GM19455 (cell line): ENCODE data around the gene STK24.
"Not testable (repeated sequence)": the region's sequence is repeated elsewhere in the genome, so short reads cannot be mapped to it uniquely, and the experiment has no call there.

Experiments
- ATAC-seq: cut with Tn5 transposase; IDR thresholded peaks from one replicate; pipeline ENCODE4 v1.9.1; 2021; ENCODE audit not compliant: unreplicated experiment

Gene STK24

DNA sequence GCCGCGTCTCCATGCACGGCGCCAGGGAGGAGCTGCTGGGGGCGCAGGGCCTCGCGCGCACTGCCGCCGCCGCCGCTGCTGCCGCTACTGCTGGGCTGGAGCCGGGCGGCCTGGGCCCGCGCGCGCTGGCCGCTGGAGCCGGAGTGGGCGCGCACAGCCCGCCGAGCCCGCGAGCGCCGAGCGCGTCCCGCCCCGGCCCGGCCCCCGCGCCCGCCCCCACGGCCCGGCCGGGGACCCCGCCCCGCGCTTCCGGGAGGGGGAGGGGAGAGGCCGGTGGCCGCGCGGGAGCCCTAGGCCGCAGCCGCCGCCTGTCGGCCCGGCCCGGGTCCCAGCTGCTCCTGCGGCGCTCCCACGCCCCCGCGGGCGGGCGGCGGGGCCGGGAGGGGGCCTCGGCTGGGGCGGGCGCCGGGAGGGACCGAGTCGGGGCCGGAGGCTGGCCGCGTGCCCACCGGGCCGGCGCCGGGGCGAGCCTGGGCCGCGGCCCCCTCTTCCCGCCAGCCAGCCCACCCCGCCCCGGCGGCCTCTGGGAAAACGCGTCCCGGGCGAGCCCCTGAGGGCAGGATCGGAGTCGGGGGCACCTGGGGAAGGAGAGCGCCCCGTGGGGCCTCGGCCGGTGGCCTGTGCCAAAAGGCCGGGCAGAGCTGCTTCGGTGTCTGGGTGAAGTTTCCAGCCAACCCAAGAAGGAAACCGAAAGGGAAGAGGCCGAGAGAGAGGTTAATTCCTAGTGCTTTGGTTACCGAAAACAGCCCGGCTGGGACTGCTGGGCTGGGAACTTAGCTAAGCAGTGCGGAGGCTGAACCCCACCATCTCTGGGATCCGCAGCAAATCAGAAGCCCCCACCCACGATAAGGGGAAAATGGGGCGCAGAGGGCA lies at the start of gene STK24:
Gene STK24, minus strand, starts transcription at position 145 of the 873 bp plus-strand sequence. CDS start 321 bp downstream, outside the sequence.
- ATAC-seq = peak; percentile 64

DNA sequence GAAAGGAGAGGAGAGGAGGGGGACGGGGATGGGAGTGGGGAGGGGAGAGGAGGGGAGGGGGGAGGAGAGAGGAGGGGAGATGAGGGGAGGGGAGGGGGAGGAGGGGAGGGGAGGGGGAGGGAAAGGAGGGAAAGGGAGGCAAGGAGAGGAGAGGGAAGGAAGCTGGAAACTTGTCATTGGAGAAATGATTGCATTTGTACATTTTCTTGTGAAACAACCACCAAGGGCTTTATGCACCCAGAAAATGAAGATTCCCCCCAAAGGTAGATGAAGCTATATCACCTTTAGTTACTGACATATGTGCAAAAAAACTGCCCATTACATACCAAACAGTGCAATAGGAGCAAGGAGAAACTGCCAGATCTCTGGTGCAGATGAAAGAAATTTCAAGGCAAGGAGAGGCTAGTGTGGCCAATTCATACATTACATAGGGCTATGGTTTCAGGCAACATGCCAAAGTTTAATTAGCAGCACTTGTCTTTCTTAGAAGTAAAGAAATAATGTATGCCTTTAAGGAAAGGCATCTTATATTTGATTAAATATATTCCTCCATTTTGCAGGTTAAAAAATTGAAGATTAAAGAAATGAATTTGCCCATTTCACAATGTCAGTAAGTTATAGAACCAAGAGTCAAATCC lies 49.5 kb upstream of the STK24 start:
- ATAC-seq = no peak

DNA sequence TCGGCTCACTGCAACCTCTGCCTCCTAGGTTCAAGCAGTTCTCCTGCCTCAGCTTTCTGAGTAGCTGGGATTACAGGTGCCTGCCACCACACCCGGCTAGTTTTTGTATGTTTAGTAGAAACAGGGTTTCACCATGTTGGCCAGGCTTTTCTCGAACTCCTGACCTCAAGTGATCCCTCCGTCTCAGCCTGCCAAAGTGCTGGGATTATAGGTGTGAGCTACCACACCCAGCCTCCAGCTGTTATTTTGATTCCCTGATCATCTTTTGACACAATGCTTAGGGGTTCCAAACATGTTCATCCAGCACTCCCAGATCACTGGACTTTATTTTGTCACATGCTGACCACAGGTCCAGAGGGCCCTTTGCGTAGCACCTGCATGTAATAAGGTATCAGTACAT lies 47.7 kb upstream of the STK24 start:
- ATAC-seq = not testable (repeated sequence)

DNA sequence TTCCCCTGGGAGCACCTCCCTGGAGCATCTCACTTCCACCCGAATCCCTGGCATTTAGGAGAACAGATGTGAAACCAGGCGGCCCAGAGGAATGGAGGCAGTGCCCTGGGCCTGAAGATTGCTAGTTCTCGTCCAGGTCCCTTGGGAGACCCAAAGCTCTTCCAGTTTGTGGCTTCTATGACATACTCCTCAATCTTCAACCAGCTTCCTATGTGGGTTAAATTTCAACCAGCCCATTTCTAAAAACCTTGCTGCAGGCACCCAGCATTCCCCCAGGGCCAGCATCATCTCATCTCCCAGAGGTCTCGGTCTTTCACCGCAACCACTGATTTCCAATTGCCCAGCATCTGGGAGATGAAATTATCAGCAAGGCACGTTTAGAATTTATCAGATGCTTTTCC lies 46.0 kb upstream of the STK24 start:
- no peak for ATAC-seq

DNA sequence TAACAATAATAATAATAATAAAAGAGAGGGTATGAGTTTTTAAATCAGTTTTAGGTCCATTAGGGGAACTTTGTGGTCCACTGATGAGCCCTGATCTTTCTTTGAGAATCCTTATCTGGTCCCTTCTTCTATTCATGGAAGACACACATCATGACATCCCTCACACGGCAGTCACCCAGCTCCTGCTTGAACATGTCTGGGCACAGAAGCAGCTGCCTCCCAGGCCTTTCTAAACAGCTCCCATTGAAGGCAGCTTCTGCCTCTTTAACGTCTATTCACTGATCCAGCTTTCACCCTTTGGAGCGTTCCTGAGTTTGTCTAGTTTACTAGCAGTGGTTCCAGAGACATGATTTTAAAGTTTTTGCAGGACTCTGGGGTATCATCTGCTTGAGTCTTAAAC lies 42.6 kb upstream of the STK24 start:
- no peak for ATAC-seq

DNA sequence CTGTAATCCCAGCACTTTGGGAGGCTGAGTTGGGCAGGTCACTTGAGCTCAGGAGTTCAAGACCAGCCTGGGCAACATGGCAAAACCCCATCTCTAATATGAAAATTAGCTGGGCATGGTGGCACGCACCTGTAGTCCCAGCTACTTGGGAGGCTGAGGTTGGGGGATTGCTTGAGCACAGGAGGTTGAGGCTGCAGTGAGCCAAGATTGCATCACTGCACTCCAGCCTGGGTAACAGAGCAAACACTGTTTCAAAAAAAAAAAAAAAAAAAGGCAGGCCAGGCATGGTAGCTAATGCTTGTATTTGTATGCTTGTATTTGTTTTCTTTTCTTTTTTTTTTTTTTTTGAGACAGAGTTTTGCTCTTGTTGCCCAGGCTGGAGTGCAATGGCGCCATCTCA lies 38.7 kb upstream of the STK24 start:
- ATAC-seq = not testable (repeated sequence)

DNA sequence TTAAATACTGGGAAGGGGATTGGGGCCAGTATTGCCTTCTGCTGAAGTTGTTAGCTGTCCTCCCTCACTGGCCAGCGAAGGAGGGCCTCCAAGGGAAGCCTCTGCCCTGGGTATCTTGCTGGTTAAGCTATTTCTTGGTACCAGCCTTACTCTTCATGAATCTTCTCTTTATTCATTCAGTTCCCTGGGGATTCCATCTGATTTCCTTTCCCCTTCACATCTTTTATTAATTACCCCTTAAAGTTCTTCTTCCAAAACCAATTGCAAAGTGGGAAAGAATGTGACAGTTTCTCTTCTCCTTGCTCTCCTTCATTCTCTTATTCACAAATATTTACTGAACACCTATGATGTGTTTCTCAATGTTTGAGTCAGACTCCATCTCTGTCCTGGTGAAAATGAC lies 36.7 kb upstream of the STK24 start:
- no peak for ATAC-seq

DNA sequence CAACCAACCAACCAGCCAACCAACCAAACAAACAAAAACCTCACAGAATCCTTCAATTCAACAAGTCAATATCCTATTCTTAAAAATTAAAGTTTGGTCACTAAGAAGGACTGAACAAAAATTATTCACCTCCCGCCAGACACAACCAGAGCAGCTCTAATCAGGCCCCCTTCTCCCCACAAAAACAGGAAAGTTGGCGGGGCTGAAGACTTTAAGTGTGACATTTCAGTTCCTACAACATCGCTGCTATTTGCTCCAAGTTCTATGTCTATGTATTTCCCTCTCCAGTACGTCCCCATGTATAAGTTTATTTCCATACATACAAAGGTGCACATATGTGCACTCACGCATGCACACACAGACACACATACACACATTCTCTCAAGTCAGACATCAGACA lies 32.8 kb upstream of the STK24 start:
- ATAC-seq = no peak

DNA sequence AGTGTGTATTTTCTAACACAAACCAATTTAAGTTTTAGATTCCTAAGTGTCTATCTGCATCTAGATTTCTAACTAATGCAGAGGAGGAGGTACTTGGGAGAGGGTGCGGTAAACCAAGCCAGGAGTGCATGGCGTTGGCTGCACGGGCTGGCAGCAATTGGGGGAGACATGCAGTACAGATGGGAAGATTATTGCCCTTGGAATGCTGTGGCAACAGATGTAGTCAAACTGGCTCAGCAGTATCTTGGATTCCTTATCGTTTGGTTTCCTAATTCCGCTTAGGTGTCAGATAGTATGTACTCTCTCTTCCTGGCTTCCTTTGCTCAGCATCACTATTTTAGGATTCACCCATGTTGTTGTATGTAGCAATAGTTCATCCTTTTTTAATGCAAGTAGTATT lies 29.4 kb upstream of the STK24 start:
- ATAC-seq = no peak

DNA sequence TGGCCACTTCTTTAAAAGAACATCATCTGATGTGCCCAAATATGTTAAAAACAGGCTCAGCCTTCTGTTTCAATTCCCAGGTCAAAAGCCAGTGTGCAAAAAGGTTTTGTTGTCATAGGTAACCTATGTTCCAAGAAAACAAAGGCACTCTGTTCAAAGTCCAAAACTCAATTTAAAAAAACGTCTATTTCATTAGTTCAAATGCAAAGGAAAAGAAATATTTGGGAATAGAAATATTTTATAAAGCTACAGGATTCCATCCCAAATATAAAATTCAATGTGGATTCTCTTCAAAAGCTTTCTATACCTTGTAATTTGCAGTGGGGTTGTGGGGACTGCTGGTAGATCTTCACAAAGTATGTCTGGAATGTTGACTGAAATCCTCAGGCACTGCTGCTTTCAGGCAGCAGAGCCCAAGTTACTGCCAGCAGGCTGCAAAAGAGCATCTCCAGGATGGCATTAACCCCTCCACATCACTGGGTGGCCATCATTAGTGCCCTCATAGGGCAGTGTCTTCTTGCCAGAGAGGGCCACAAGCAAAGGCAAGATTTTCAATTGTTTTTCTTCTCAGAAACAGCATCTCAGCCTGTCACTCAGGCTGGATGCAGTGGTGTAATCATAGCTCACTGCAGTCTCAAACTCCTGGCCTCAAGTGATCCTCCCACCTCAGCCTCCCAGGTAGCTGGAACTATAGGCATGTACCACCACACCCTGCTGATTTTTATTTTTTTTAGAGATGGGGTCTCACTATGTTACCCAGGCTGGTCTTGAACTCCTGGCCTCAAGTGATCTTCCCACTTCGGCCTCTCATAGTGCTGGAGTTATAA lies 22.8 kb upstream of the STK24 start:
- ATAC-seq = no peak

DNA sequence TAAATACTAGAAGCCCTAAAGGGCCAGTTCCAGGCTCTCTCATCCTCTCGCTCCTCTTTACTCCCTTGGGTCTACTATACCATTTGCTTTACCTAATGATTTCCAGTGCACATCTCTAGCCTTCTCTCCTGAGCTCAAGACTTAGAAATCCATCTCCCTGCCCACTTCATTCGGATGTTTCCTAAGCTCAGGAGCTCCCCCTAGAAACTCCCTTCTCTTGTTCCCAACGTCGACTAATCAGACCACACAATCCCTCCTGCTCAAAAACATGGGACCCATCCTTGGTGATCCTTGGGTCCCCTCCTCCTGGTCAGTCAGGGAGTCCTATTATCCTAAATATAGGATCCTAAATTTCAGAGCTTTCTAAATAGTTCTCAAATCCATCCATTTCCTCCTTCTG lies 21.1 kb upstream of the STK24 start:
- ATAC-seq = no peak

DNA sequence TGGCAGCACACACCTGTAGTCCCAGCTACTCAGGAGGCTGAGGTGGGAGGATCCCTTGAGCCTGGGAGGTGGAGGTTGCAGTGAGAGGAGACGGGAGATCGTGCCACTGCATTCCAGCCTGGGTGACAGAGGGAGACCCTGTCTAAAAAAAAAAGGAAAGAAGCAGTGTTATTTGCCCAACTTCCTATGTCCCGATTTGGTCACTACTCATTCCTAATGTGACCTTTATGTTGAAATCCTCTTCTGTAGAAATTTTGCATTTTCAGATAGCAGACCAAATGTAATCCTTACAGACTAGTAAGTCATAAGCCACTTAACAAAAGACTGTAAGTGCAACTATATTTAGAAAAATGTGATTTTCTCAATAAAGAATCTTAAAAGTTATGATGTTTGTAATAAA lies 18.2 kb upstream of the STK24 start:
- no peak for ATAC-seq

DNA sequence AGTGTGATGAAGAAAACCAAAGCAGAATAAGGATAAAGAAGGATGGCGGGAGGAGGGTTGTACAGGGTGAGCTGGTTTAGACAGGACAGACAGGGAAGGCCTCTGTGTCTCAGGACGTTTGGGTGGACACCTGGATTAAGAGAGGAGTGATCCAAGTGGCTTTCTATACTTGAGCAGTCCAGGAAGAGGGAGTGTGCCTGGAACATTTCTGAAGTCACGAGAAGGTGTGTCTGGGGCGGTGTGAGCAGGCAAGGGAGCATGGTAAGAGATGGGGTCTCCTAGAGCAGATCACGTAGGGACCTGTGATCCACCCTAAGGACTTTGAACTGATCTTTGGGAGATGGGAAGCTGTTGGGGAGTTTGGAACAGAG lies 15.4 kb upstream of the STK24 start:
- ATAC-seq = no peak

DNA sequence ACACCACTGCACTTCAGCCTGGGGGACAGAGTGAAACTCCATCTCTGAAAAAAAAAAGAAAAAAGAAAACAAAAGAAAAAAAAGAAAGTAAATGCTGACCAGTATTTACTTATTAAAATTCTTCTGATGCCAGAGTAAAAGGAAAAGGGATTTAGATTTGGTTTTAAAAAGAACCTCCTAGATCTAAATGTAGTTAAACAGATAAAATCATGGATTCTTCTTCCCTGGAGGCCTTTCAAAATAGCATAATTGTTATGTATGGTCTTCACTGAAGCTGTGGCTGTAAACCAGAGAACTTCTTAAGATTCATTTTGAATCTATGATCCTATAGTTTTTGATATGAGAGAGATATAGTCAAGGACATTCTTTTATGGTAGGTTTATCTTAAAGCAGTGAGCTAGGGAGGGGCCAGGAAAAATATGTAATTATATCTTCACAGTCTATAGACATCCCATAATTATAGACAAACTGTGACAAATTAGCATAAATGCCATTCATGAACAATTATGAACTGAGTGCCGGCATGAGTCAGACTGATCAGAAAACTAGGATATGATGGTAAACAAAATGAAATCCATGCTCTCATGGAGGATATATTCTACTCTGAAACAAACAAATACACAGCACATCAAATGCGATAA lies 14.9 kb upstream of the STK24 start:
- ATAC-seq = no peak

DNA sequence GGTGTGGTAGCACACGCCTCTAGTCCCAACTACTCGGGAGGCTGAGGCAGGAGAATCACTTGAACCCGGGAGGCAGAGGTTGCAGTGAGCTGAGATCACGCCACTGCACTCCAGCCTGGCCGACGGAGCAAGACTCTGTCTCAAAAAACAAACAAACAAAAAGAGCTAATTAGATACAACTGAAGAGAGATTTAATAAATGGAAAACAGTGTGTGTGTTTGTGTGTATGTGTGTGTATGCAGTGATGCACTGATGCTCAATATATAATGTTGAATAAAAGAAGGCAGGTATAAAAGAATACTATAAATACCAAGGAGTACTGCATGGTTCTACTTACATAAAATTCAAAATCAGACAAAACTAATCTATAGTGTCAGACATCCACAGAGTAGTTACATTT lies 13.6 kb upstream of the STK24 start:
- not testable (repeated sequence) for ATAC-seq

DNA sequence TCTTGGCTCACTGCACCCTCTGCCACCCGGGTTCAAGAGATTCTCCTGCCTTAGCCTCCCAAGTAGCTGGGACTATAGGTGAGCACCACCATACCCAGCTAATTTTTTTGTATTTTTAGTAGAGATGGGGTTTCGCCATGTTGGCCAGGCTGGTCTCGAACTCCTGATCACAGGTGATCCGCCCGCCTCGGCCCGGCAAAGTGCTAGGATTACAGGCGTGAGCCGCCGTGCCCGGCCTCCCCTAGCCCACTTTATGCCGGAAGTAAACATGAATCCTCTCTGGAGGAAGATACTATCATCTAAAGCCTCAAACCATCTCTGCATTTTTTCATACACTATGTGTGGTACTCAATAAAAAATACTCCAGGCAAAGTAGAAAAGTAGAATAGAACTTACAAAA lies 12.6 kb upstream of the STK24 start:
- ATAC-seq = not testable (repeated sequence)

DNA sequence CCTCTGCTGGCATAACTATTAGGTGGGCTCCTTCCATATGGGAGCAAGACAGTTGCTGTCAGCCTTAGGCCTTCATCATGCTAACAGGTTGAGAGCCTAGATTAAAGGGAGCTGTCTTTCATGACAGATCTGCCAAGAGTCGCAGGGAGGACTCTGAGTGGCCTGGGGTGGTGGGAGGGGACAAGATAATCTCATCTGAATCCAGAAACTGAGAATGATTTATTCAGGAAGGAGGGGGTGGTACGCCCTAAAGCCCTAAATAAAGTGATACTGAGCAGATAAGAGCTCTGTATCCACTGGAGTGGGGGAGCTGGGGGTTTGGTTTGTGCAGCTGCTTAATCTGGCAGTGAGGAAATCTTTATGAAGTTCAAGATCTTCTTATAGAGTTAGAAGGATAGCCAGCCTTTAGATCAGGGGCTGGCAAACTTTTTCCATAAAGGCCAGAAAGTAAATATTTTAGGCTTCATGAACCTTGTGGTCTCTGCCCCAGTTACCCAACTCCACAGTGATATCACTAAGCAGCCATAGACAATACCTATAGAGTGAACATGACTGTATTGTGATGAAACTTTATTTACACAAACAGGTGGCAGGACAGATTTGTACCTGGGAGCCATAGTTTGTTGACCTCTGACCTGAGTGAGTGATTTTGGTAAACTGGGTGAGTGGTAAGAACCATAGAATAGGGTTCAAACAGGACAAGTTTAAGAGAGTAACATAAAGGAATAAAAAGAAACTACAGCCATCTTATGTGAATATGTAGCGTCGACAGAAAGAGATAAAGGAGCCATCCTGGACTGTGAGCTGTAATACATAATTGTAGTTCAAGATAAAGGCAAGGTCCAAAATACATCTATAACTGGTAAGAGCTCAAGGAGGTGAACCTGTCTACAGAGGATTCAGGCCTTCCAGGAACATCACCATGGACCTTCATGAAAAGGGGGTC lies 9.8 kb upstream of the STK24 start:
- no peak for ATAC-seq

DNA sequence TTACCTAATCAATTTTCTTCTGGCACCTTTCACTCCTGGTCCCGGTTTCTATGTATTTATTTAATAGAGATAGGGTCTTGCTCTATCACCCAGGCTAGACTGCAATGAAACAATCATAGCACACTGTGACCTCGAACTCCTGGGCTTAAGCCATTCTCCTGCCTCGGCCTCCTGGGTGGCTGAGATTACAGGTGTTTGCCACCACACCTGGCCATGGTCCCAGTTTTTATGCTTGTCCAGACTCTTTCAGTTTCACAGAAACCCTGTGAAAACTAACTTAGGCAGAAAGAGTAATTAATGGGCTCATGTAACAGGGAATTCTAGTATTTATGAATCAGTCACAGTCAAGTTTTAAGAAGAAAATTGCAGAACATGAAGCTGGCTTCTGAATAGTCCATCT lies 9.0 kb upstream of the STK24 start:
- no peak for ATAC-seq

DNA sequence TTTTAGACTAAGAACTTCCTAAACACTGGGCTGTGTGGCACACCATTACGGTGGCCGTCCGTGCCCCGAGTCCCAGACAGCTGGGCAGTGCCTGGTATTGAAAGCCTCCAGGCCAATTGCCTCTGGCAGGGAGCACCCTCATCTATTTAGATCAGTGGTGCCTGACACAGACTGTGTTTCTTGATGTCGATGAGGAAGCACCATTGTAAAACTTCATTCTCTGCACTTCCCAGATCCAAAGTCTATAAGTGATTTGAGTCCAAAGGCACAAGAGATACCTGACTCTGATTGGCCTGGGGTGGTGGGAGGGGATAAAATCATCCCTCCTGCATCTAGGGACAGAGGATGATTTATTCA lies 8.5 kb upstream of the STK24 start:
- ATAC-seq = no peak

DNA sequence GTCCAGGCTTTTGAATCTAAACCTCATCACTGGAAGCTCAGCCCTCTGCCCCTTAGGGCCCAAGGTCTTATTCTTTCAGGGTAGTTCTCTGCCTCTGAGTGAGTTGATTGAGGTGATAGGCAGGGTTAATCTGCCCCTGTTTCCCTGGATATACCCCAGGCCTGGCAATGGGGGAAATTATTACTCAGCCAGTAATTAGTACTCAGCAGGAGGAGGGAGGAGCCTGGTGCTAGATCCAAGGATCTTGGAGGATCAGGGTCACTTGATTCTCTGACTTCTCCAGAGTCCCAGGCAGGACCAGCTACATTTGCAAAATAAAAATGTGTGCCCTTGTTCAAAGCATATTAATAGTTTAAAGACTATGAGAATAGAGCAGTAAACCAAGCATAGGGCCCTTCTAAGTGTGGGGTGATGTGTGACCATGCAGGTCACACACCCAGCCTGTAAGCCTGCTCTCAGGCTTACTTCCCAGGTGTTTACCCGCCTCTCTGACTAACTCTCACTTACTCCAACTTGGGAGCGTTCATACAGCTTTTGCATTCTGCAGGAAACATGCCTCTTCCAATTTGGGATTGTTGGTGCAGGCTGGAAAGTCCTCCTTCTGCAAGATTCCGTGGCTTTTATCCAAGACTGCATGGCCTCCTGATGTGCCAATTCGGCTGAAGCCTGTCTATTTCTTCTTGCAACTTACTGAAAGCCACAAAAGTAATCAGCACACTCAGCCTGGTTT lies 7.9 kb upstream of the STK24 start:
- ATAC-seq = no peak
